Kidney glomerular epithelial cell (primary cell): ENCODE measurements around the gene CCSER1.
"Not testable (repeated sequence)": the region's sequence is repeated elsewhere in the genome, so short reads cannot be mapped to it uniquely, and the experiment has no call there.

Source experiments
- DNase-seq: peaks from one replicate; lab custom pipeline; 2025; lab: John Stamatoyannopoulos, UW

The CCSER1 gene

DNA sequence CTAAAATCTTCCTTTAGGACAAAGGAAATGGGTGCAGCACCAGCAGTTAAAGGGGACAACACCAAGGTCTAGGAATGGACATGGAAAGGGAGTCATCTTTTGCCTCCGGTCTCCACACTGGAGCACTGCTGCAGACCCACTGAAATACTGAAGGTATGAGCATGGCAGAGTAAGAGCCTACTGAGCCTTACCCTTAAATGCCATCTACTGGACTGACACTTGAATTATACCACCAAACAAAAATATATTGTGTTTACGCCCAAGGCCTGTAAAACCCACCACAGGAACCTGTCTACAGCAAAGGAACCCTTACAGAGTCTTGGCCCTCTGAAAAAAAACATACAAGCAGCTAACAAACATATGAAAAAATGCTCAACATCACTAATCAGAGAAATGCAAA is 443.4 kb downstream of the CCSER1 start:
- no peak for DNase-seq

DNA sequence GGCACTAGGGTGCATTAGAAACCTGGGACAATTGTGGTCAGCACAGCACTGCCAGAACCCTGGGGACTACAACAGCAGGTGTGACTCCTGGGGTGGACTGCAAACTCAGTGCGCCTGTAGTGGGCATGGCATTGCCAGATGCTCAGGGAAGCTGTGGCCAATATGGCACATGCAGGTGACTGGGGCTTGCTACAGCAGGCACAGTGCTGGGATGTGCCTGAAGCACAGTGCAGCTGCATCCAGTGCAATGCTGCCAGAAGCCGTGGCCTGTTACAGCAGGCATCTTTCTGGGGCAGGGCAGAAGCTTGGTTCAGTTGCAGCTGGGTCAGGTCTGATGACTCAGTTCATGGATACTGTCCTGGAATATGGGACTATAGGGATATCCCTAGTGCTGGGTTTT is 445.8 kb downstream of the CCSER1 start:
- no peak for DNase-seq

DNA sequence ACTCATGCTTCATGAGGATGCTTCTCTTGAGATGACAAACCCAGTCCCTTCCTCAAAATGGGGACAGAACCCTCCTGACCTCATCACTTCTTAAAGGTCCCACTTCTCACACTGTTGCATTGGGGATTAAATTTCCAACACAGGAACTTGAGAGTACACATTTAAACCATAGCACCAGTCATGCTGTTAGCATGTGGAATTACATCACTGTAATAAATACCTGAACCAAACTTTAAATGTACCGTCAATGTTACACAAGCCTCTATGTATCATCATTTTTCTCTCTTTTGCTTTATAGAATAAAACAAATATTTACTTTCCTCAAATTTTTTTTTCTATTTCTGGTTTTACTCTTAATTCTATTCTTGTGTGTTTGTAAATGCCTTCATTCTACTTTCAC is 448.2 kb downstream of the CCSER1 start:
- DNase-seq: no peak

DNA sequence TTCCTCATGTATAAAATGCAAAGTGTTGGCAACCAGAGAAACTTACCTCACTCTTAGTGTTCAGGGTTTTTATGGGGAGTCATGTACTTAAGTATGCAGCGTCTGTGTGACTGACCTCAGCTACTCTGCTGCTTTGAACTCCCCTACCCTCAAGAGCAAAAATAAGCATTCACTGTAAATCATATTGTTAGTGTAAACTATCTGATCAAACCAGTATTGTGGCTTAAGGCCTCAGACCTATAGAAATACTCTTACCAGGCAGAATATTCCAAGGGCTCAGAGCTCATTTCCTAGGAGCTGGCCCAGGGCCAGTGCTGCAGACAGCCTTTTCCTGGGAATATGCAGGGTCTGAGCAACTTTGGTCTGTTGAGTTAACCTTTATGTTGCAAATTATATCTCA is 453.1 kb downstream of the CCSER1 start:
- no peak for DNase-seq

DNA sequence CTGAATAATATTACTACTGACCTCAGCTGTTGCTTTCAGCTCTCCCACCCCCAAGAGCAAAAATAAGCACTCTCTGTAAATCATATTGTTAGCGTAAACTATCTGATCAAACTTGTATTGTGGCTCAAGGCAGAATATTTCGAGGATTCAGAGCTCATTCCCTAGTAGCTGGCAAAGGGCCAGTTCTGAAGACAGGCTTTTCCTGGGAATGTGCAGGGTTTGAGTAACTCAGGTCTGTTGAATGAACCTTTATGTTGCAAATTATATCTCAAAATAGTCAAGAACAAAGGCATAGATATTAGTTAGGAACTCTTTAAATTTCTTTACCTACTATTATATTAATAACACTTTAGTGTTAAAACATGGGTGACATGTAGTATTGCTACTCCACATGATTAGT is 454.9 kb downstream of the CCSER1 start:
- DNase-seq: no peak

DNA sequence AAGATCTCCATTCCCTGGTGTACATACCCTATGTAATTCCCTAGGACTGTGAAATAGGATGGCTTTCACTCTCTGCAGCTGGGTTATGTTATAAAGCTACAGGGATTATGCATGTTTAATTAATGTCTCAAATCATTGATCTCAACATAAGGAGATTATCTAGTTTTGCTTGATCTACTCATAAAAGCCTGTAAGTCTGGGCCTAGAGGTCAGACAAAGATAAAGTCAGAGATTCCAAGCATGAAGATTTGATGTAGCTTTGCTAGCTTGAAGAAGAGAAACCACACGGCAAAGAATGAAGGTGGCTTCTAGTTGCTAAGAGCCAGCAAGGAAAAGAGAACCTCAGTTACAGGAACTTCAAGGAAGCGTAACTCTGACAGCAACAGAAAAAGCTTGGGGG is 456.9 kb downstream of the CCSER1 start:
- no peak for DNase-seq

DNA sequence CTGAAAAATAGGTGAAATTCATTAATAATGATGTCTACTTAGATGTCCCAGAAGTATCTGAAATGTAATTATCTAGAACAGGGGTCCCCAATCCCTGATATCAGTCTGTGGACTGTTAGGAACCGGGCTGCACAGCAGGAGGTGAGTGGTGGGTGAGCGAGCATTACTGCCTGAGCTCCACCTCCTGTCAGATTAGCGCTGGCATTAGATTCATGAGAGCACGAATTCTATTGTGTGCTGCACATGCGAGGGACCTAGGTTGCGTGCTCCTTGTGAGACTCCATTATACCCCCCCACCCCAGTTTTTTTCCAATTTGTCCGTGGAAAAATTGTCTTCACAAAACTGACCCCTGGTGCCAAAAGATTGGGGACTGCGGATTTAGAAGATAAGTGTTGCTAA is 458.8 kb downstream of the CCSER1 start:
- DNase-seq: no peak

DNA sequence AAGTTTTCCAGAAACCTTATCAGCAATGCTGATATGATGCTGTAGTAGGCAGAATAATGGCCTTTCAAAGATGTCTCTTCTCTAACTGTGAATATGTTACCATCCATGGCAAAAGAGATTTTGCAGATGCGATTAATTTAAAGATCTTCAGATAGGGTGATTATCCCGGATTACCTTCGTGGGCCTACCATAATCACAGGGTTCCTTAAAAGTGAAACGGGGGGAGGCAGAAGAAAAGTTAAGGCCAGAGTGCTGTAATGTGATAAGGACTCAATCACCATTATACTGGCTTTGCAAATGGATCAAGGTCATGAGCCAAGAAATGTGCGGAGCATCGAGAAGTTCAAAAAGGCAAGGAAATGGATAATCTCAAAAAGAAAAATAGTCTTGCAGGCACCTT is 459.6 kb downstream of the CCSER1 start:
- no peak for DNase-seq

DNA sequence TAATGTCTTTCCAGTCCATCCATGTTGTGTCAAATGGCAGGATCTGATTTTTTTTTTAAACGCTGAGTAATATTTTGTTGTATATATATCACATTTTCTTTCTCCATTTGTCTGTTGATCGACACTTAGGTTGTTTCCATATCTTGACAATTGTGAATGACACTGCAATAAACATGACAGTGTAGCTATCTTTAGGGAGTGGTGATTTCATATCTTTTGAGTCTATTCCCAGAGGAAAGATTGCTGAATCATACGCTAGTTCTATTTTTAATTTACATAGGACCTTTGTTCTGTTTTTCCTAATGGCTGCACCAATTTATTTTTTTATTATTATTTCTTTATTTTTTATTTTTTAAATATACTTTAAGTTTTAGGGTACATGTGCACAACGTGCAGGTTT is 470.7 kb downstream of the CCSER1 start:
- no peak for DNase-seq

DNA sequence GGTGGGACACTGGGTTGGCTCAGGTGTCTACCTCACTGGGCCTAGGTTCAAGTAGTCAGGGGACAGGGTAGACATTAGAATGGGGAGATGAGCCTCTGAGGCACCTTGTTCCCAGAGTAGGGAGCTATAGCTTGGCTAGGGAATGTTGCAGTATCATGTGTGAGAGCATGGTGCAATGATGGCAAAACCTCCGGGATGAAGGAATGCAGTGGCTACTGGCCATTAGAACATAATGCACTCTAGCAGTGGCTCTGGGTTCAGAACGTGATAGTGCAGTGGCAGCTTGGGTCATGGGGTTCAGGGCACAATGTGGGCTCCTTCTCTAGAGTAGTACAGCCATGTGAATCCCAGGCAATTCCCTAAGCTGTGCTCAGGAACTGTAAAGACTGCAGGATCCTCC is 471.5 kb downstream of the CCSER1 start:
- no peak for DNase-seq

DNA sequence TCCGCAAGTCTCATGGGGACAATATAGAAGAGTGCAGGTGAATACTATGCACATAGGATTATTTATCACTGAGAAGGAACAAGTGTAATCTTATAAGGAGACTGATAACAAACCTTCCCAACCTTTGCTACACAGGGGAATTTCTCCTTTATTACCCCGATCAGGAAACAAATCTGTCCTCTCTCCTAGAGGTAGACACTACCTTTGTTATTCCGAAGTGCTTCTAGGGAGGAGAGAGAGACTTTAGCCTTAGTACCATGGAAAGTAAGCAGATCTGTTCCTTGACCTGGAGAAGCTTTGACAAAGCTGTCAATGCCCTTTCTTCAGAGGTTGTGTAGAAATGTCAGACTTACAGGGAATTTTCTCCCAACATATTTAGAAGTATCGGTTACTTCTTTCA is 475.5 kb downstream of the CCSER1 start:
- DNase-seq: no peak

DNA sequence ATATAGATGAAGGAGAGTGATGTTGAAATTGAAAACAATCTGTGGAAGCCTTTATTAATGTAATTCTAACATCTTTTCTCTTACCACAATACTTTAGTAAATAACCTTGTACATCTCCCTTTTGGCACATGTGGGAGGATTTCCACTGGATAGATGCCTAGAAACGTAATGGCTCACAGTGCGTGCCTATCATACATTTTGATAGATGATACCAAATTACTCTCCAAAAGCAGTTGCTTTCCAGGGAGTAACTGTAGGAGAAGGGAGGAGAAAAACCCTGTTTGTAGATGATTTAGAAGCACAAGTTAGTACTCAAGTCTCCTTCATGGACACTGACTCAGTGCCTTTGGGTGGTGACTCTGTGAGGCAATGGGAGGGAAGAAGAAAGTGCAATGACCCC is 476.3 kb downstream of the CCSER1 start:
- DNase-seq: no peak

DNA sequence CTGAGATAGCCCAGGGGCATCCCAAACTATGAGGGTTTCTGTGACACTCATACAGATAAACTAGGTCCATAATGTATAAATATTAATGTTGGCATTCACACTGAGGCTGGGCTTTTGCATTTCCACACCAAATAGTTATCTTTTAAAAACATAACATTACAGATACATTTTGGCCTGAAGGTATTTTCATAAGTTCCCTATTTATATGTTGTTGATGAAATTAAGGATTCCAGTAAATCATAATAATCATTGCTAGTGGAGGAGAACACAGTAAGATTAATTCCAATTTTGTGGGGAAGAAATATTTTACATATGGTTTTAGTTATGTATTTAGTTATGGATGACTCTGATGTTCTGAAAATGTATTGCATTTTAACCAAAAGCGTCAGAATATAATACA is 479.6 kb downstream of the CCSER1 start:
- no peak for DNase-seq

DNA sequence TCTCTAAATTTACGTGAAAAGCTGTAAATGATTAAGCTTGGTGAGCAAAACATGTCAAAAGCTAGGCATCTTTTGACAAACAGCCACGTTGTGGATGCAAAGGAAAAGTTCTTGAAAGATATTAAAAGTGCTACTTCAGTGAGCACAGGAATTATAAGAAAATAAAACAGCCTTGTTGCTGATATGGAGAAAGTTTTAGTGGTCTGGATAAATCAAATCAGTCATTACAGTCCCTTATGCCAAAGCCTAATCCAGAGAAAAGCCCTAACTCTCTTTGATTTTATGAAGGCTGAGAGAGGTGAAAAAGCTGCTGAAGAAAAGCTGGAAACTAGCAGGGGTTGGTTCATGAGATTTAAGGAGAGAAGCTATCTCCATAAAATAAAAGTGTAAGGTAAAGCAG is 487.2 kb downstream of the CCSER1 start:
- DNase-seq: no peak

DNA sequence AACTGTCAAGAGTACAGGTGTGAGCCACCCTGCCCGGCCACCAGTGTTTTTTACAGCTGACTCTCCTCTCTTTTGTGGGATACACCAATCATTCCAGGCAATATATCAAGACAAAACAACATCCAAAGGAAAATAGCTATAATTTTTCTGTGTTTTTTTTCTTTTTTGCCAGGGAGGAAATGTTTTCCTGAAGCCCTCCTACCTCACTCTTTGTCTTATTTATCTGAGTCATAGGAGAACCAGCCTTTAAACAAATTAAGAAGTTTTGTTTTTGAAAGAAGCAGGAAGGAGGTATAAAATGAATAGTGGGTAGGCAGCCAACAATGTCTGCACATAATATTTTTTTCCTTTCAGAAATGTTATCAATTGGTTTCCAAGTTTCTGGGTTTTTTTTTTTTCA is 493.9 kb downstream of the CCSER1 start:
- DNase-seq: no peak

DNA sequence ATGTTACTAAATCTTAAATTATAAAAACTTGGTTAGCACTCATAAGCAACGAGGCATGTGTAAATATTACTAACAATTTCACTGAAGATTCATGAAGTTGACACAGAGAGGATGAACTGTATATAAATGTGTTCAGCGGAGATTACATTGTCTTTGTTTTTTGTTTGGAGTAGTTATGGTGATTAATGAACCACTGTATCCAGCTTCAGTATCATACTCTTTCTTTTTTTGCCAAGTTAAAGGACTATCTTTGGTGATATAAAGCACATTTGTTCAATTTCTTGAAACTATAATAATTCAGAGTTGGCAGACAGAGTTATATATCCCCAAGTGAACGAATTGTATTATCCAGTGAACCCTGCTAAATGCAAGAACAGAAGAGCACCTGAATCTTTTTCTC is 497.6 kb downstream of the CCSER1 start:
- DNase-seq: no peak

DNA sequence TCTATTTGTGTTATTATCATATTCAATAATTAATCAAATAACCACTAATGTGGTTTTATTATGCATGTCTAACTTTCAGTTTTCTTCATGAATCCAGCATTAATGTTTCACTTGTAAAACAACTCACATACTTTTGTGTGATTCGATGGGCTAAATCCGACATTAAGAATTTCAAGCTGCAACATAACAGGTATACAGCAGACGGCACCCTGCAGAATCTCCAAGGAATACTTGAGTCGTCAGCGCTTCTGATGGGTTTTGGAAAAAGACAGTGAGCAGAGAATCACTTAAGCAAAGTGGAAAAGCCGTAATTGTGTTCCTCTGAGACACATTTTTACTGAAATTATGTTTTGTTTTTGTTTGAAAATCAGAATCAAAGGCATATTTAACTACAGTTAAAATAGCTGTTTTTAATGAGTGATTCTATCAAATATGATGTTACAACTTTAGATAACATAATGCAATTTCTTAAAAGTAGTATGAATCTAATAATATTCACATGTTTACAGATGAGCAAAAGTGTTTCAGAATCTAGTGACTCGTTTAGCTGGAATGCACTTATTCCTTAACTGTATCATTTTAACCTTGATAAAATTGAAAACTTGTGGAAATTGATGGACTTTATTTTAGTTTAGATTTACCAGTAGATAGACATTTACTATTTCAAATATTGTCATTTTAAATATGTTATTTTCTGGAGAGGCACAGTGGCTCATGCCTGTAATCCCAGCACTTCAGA is 514.8 kb downstream of the CCSER1 start:
- DNase-seq: no peak

DNA sequence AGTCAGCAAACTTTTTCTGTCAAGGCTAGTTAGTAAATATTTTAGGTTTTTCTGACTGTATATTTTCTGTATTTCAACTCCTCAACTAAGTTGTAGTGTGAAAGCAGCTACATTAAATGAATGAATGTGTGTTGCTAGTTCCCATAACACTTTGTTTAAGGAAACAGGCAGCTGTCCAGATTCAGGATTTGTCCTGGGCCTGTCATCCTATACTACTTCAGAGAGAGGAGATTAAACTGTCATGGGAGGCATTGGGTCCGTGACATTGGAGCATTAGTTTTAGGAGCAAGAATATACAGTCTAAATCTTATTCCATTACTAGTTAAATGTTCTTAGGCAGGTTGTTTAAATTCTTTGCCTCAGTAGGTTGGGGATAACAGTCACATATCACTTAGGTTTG is 516.0 kb downstream of the CCSER1 start:
- no peak for DNase-seq

DNA sequence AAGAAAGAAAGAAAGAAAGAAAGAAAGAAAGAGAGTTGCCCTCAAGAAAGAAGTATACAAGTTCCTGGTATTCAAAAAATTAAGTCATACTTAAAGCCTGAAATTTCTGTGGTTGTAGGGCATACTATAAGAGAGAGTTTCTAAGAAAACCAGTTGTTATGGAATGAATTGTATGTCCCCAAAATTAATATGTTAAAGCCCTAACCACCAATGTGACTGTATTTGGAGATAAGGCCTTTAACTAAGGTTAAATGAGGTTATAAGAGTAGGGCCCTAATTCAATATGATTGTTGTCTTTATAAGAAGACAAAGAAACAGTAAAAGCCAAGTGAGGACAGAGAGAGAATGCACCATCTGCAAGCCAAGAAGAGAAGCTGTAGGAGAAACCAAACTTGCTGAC is 521.1 kb downstream of the CCSER1 start:
- DNase-seq: no peak

DNA sequence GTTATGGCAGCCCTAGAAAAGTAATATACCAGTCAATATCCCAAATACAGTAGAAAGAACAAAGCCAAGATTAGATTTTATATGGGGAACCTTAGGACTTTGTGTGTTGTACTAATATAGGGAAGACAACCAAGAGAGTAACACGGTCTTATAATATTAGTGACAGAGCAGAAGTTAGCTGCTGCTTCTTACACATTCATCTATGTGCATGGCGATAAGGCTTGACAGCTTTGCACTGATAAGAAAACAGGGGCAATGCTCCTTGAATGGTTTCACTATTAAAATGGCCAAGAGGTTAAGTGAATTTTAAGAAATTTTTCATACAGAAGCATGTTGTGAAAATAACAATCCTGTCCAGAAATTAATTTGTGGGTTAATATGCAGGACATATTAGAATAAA is 521.6 kb downstream of the CCSER1 start:
- no peak for DNase-seq

DNA sequence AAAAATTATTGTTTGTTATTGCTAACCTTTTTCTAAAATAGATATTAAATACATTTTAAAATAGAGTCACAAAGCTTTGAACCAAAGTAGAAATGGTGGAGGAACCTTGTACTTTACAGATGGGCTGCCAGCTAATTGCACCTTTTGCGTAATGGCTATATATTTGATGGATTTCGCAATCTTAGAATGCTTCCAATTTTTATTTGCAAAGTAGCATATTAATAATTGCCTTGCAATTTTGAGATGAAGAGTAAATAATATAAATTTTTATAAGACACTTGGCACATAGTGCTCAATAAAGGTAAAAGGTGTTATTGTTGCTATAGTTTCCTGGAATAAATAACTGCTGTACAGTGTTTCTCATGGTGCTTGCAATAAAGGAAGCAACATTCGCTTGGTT is 533.5 kb downstream of the CCSER1 start:
- DNase-seq: no peak

DNA sequence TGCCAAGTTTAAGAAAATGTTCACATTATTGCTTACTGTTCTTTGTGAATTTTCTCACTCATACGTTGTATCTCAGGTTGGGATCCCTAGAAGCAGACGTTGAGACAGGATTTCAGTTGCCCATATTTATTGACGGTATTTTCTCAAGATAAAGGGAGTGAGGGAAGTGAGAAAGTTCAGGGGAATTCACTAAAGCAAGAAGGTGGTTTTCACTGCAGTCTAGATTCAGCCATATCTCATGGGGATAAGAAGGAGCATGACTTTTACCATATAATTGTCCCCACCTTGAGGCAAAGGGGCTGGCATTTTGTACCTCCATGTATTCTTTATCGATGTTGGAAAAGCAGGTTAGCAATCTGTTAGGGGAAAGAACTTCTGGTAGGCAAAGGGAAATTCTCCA is 543.0 kb downstream of the CCSER1 start:
- no peak for DNase-seq

DNA sequence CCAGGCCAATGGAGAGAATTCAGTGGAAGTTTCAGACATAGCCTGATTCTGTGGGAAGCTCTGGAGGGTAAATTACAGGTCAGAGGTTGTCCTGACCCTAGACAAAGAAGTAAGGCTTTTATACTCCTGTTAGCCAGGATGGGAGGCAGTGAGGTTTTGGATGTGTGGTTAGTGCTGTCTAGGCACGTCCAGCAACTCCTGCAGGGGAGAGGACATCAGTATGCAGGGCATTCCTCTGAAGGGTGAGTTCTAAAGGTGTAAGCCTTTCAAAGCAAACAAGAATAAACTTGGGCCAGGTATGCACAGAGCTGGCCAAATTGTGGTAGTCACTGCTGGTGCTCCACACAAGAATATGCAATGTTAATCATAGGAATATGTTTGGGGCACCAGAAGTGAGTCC is 562.5 kb downstream of the CCSER1 start:
- no peak for DNase-seq

DNA sequence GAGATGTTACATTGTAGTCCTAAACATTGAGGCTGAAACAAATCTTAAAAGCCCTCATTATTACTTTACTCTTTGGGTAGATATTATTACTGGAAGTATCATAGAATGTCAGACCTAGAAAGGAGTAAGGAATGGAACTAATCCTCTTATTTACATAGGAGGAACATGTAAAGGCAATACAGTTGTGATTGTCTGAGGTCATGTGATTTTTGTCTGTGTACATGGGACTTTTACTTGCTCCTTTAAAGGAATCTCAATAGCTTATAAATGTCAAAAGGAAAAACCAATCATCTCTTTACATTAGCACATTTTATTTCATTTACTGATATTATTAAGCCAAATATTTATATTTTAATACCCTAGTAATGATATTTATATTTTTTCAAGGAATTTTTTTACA is 568.2 kb downstream of the CCSER1 start:
- no peak for DNase-seq

DNA sequence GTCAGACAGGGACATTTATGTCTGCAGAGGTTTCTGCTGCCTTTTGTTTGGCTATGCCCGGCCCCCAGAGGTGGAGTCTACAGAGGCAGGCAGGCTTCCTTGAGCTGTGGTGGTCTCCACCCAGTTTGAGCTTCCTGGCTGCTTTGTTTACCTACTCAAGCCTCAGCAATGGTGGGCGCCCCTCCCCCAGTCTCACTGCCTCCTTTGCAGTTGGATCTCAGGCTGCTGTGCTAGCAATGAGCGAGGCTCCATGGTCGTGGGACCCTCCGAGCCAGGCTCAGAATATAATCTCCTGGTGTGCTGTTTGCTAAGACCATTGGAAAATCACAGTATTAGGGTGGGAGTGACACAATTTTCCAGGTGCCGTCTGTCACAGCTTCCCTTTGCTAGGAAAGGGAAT is 578.3 kb downstream of the CCSER1 start:
- DNase-seq: not testable (repeated sequence)
